Fibroblast of peridontal ligament (primary cell): Measurements from ENCODE around the gene FAM200B.

ENCODE experiments used
- DNase-seq: peaks from one replicate; pipeline ENCODE4 v3.0.0-alpha.2; 2010; ENCODE audit errors: extremely low read depth

The FAM200B gene

DNA sequence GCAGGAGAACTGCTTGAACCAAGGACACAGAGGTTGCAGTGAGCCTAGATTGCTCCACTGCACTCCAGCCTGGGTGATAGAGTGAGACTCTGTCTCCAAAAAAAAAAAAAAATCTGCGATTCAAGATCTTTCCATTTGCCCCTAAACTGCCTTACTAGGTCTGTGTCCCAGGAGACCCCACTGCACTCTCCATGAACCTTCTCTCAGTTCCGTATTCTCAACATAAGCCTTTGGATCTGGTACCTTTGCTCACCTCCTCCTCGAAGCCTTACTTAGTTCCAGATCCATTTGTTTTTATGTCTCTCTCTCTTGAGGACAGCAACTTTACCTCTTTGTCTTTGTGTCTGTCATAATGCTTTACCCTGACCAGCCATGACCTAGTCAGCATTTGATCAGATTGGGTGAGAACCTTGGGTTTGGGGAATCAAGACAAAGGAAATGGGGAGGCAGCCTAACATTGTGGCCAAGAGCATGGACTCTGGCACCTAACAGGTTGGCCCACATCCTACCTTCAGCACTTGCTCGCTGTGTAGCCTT, 55.0 kb downstream of the FAM200B start:
- DNase-seq, result no peak

DNA sequence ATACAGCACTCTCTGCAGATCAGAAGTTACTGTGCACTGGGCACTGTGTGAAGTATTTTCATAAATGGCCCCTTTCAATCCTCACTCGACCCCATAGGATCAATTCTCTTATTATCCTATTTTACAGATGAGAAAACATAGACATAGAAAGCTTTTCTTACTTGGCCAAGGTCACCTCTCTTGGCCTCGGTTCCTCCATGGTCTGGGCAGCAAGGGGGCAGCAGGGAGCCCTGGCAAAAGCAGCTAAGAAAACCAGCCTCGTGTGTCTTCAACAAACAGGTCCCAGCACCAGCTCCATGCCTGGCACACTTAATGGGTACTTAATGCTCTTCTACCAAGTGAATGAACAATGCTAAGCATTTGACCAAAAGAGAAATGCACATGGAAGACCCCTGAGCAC, 55.6 kb downstream of the FAM200B start:
- DNase-seq, result no peak

- DNase-seq, result peak; percentile 45
Observed at GRCh38 chr4:15738877-15739276, 57.2 kb downstream of the FAM200B start.
